ENCODE measurements around the gene CCDC160.

The CCDC160 gene

DNA sequence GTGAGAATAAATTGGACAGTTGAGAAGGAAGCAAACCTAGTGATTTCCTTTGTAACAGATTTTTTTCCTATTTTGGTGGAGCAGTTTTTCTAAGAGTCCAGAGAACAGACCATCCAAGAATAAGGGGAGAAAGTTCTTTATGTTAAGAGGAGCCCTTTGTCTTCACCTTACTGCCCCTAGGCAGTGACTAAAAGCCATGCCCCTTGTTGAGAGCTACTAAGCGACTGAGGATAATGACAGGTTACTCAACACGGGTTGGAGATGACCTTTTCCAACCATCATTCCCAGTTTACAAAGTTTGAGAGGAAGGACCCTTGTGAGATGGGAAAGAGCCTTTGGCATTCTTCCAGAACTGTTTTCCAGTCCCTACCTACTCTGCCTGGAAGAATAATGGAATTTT is 3.2 kb downstream of the CCDC160 start:
- Histone ChIP-seq H3K9ac (no peak overlapping the region), H3K27ac (no peak overlapping the region), H4K20me1 (ENCODE audit: insufficient read depth) (no peaks in the 10 kb centered on the region), H3K36me3 (ENCODE audit: insufficient read depth) (no peaks in the 10 kb centered on the region), H3K4me3 (IDR thresholded peaks at IDR 0.05; ENCODE audit: insufficient read depth, low read depth, low read length) (no peak overlapping the region), H2AFZ (ENCODE audit: low read depth) (no peak overlapping the region), H3K4me2 (no peak overlapping the region), H3K27me3 (ENCODE audit: insufficient read depth, low read depth) (no peaks in the 10 kb centered on the region), H3K4me1 (ENCODE audit: low read depth, poor library complexity, severe bottlenecking) (no peaks in the 10 kb centered on the region), H3K79me2 (ENCODE audit: insufficient read depth, low read depth) (no peaks in the 10 kb centered on the region)
- TF ChIP-seq, protein P1, sequence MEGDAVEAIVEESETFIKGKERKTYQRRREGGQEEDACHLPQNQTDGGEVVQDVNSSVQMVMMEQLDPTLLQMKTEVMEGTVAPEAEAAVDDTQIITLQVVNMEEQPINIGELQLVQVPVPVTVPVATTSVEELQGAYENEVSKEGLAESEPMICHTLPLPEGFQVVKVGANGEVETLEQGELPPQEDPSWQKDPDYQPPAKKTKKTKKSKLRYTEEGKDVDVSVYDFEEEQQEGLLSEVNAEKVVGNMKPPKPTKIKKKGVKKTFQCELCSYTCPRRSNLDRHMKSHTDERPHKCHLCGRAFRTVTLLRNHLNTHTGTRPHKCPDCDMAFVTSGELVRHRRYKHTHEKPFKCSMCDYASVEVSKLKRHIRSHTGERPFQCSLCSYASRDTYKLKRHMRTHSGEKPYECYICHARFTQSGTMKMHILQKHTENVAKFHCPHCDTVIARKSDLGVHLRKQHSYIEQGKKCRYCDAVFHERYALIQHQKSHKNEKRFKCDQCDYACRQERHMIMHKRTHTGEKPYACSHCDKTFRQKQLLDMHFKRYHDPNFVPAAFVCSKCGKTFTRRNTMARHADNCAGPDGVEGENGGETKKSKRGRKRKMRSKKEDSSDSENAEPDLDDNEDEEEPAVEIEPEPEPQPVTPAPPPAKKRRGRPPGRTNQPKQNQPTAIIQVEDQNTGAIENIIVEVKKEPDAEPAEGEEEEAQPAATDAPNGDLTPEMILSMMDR (conservative IDR thresholded peaks at IDR 0.05; ENCODE audit: low read depth, low read length): no peak

DNA sequence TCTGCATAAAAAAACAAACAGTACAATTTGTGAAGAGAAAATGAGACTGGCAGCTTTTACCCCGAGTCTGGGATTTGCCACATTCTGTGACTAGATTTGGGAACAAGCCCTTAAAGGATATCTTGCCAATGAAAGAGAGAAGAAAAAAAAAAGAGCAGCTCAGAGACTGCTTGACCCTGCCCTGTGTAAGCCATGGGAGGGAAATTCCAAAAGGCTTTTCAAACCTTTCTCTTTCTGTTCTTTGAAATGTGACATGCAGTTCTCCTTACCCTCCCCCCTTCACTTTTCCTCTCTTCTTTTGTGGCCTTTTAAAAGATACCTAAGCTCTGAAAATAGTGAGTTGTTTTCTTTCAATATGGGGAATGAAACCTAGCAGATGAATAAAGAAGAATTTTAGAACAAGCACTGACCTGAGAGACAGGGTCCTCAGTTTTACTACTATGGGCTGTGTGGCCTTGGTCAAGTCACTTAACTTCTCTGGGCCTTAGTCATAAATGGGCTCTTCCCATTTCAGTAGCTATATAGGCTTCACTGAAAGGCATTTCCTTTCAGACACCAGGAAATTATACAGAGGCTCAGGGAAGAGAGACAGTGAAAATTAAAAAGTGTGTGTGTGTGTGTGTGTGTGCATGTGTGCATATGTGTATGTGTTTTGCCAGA is 5.1 kb downstream of the CCDC160 start:
- H3K9ac ChIP-seq: no peak overlapping the region
- TF ChIP-seq, protein P1 (conservative IDR thresholded peaks at IDR 0.05; ENCODE audit: low read depth, low read length): no peak
- H3K27ac ChIP-seq: no peak overlapping the region
- no peaks in the 10 kb centered on the region for H3K36me3 ChIP-seq (ENCODE audit: insufficient read depth)
- H3K4me1 ChIP-seq (ENCODE audit: low read depth, poor library complexity, severe bottlenecking): no peaks in the 10 kb centered on the region
- H3K27me3 ChIP-seq (ENCODE audit: insufficient read depth, low read depth): no peaks in the 10 kb centered on the region
- no peak overlapping the region for H2AFZ ChIP-seq (ENCODE audit: low read depth)
- H3K4me2 ChIP-seq: no peak overlapping the region
- H3K4me3 ChIP-seq (IDR thresholded peaks at IDR 0.05; ENCODE audit: insufficient read depth, low read depth, low read length): no peak overlapping the region
- H3K79me2 ChIP-seq (ENCODE audit: insufficient read depth, low read depth): no peaks in the 10 kb centered on the region
- no peaks in the 10 kb centered on the region for H4K20me1 ChIP-seq (ENCODE audit: insufficient read depth)

DNA sequence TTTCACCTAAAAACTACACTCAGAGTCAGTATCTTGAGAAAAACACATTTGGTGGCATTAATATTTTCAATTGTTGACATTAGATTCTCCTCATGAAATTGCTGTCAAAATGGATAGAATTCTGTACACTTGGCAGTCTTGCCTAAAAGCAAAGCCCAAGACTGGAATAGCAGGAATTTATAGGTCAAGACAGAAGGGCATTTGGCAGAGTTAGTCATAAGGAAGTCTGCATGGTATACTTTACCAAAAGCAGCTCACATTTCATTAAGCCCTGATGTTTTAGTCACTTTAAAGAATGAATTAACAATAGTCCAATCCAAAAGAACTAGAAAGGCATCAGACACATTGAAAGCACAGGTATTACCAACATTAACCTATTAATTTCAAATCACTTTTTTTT is 7.1 kb downstream of the CCDC160 start:
- Histone ChIP-seq H2AFZ (ENCODE audit: low read depth) (no peak overlapping the region), H3K27ac (no peak overlapping the region)

DNA sequence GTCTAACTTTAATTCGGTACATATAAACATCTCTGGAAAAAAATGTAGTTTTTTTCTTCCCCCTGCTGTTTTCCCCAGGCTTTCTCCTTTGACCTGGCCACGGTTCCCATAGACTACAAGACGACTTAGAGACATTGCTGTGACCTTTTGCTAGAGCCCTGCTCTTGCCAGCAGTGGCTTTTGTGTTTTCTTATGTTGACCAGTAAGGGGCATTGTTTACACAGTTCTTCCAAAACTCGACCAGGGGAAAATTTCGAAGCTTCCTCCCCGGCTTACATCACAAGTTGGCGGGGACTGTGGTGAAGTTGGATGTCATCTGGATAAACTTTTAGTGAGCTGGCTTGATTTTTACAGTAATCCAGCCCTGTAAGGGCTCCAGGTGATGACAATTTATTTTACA is 9.3 kb downstream of the CCDC160 start:
- Histone ChIP-seq H3K4me3 (IDR thresholded peaks at IDR 0.05; ENCODE audit: insufficient read depth, low read depth, low read length) (no peak overlapping the region), H3K9ac (no peak overlapping the region), H4K20me1 (ENCODE audit: insufficient read depth) (no peaks in the 10 kb centered on the region), H3K4me1 (ENCODE audit: low read depth, poor library complexity, severe bottlenecking) (no peaks in the 10 kb centered on the region), H3K27me3 (ENCODE audit: insufficient read depth, low read depth) (no peaks in the 10 kb centered on the region), H3K79me2 (ENCODE audit: insufficient read depth, low read depth) (no peaks in the 10 kb centered on the region), H3K27ac (no peak overlapping the region), H2AFZ (ENCODE audit: low read depth) (no peak overlapping the region), H3K36me3 (ENCODE audit: insufficient read depth) (no peaks in the 10 kb centered on the region), H3K4me2 (no peak overlapping the region)
- TF ChIP-seq, protein P1 (conservative IDR thresholded peaks at IDR 0.05; ENCODE audit: low read depth, low read length): no peak

More for the DNA sequence above, 7.1 kb downstream of the CCDC160 start:
- TF ChIP-seq, protein P1 (conservative IDR thresholded peaks at IDR 0.05; ENCODE audit: low read depth, low read length): no peak
- Histone ChIP-seq H4K20me1 (ENCODE audit: insufficient read depth) (no peaks in the 10 kb centered on the region), H3K4me1 (ENCODE audit: low read depth, poor library complexity, severe bottlenecking) (no peaks in the 10 kb centered on the region), H3K4me2 (no peak overlapping the region), H3K79me2 (ENCODE audit: insufficient read depth, low read depth) (no peaks in the 10 kb centered on the region), H3K36me3 (ENCODE audit: insufficient read depth) (no peaks in the 10 kb centered on the region), H3K9ac (no peak overlapping the region), H3K27me3 (ENCODE audit: insufficient read depth, low read depth) (no peaks in the 10 kb centered on the region), H3K4me3 (IDR thresholded peaks at IDR 0.05; ENCODE audit: insufficient read depth, low read depth, low read length) (no peak overlapping the region)

All from KMS-11 (cell line).